SK-N-MC (cell line): ENCODE data around the gene CEACAM1.

Source experiments
- EZH2 ChIP-seq: fragments of 200-600 bp; sonication (generic); IDR thresholded peaks from one replicate; pipeline ENCODE4 v1.6.1; 2017; ENCODE audit warnings: antibody characterized with exemption
- POLR2AphosphoS5 ChIP-seq: IDR thresholded peaks from 2 replicates; pipeline ENCODE4 v1.6.1; 2012; ENCODE audit warnings: mild to moderate bottlenecking, low read depth, low read length, borderline replicate concordance

- no peak for TF ChIP-seq POLR2AphosphoS5
- no peak for TF ChIP-seq EZH2
These were observed at the start of gene CEACAM1 for GRCh38 chr19:42528354-42529247.
